SIG-M5 treated with dmso at 0.1 percent for 504 hours (cell line): ENCODE measurements around the gene CLSTN1.
"Not testable (repeated sequence)": the region's sequence is repeated elsewhere in the genome, so short reads cannot be mapped to it uniquely, and the experiment has no call there.

ENCODE experiments used
- DNase-seq: peaks from one replicate; lab custom pipeline; 2025; ENCODE audit not compliant: unreplicated experiment; lab: John Stamatoyannopoulos, UW

CLSTN1 gene

GRCh38 chr1:9766759-9767442 lies 56.9 kb downstream of the CLSTN1 start:
- DNase-seq: no peak

GRCh38 chr1:9764550-9764949 lies 59.2 kb downstream of the CLSTN1 start:
- DNase-seq: peak; percentile 10

- no peak for DNase-seq
Measured at GRCh38 chr1:9763914-9764313, 59.9 kb downstream of the CLSTN1 start.

- not testable (repeated sequence) for DNase-seq
Measured at GRCh38 chr1:9762446-9762845, 61.3 kb downstream of the CLSTN1 start.

GRCh38 chr1:9761855-9762254 lies 61.9 kb downstream of the CLSTN1 start:
- no peak for DNase-seq

- no peak for DNase-seq
Measured at GRCh38 chr1:9760824-9761223, 62.9 kb downstream of the CLSTN1 start.

GRCh38 chr1:9759939-9760338 lies 63.8 kb downstream of the CLSTN1 start:
- DNase-seq: no peak

GRCh38 chr1:9758559-9759121 lies 65.1 kb downstream of the CLSTN1 start:
- no peak for DNase-seq

- no peak for DNase-seq
Measured at GRCh38 chr1:9755441-9755995, 68.2 kb downstream of the CLSTN1 start.

GRCh38 chr1:9753121-9753531 lies 70.6 kb downstream of the CLSTN1 start:
- DNase-seq: no peak

GRCh38 chr1:9751971-9752370 lies 71.8 kb downstream of the CLSTN1 start:
- DNase-seq: no peak

- DNase-seq: no peak
Measured at GRCh38 chr1:9749361-9749760, 74.4 kb downstream of the CLSTN1 start.

- DNase-seq: not testable (repeated sequence)
Measured at GRCh38 chr1:9748391-9748790, 75.4 kb downstream of the CLSTN1 start.

GRCh38 chr1:9746651-9747050 lies 77.1 kb downstream of the CLSTN1 start:
- DNase-seq: no peak

GRCh38 chr1:9746211-9746610 lies 77.6 kb downstream of the CLSTN1 start:
- no peak for DNase-seq

GRCh38 chr1:9744106-9744799 lies 79.5 kb downstream of the CLSTN1 start:
- DNase-seq: no peak

GRCh38 chr1:9737671-9738070 lies 86.1 kb downstream of the CLSTN1 start:
- no peak for DNase-seq

- DNase-seq: no peak
Measured at GRCh38 chr1:9737057-9737456, 86.7 kb downstream of the CLSTN1 start.

- DNase-seq: no peak
Measured at GRCh38 chr1:9736241-9736640, 87.5 kb downstream of the CLSTN1 start.

GRCh38 chr1:9735800-9736199 lies 88.0 kb downstream of the CLSTN1 start:
- DNase-seq: no peak

GRCh38 chr1:9733160-9733789 lies 90.5 kb downstream of the CLSTN1 start:
- no peak for DNase-seq
